HG03097 (cell line): ENCODE measurements around the gene LIPN.

Source experiments
- ATAC-seq: cut with Tn5 transposase; IDR thresholded peaks from one replicate; pipeline ENCODE4 v1.9.1; 2021; ENCODE audit not compliant: unreplicated experiment, low FRiP score

Gene LIPN

DNA sequence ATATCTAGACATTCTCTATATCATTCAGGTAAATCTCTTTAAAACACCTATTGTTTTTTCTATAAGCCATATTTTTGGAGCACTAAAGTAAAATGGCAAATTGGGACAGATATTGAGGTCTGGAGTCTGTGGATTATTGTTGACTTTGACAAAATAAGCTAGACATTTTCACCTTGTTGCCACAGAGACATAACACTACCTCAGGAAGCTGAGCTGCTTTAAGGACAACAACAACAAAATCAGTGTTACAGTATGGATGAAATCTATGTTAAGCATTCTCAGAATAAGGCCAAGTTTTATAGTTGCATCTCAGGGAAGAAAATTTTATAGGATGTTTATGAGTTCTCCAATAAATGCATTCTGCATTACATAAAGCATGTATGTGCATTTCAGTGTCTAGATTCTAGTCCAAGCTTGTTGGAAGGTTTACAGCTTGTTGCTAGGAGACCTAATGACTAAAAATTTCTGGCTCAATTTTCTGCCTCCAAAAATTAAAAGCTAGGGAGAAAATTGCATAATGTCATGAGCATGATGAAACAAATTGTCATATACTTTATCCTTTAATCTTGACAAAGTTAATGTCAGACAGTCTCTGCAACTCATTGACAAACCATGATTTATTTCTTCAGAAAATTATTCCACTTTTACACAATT, 61.1 kb downstream of the LIPN start:
- no peak for ATAC-seq

GRCh38 chr10:88826388-88826787, 66.6 kb downstream of the LIPN start:
- no peak for ATAC-seq

GRCh38 chr10:88827671-88828070, 67.9 kb downstream of the LIPN start:
- ATAC-seq = no peak

DNA sequence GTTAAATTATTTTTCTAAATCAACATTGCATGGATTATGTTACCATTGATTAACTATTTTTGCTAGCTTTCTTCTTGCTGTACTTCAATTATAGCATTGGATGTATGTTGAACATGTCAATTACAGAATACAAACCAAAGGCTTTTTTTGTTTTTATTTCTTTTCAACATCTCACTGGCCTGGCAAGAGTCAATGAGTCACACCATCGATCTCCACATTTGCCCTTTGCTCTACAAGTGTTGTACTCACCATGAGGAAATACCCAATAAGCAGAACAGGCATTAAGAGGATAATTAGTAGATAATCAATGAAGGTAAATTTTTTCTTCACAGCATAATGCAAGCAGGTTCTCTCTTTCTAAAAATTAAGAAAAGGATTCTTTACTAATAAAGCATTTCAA, 68.5 kb downstream of the LIPN start:
- no peak for ATAC-seq
